Measurements from ENCODE around the gene NUDT16L1. TPM values are rescaled to one million over a fixed set of nuclear protein-coding genes. Genes with fewer than 3 reads are reported as not detected.

The NUDT16L1 gene
- total and polyA plus RNA-seq, 9 of the 15 experiments (the other 6 are each of a cell fraction or from before 2014, with no cell fraction given): 1.4 to 37.6 (median 13.7) TPM

- intact Hi-C loops (cut with micrococcal nuclease): no loop called here
- H3K36me3 ChIP-seq (ENCODE audit: control insufficient read depth, insufficient read depth, low read length): no peaks in the 10 kb centered on the region
- DNase-seq (ENCODE audit: extremely low read depth in 1 of 4, low spot score in 3 of 4): no peak
Measured at GRCh38 chr16:4743226-4743878, 50.0 kb downstream of the NUDT16L1 start.

More at GRCh38 chr16:4743226-4743878, 50.0 kb downstream of the NUDT16L1 start:
- H3K79me2 ChIP-seq (ENCODE audit: control insufficient read depth, insufficient read depth, low read length): no peaks in the 10 kb centered on the region
- peak overlapping the region in 1 of 2 experiments; percentile 63; a peak in 1 of 4 replicates for H3K9ac ChIP-seq (ENCODE audit: insufficient read depth in 1 of 2, low read depth in 2 of 2, low read length in 2 of 2)
- no peaks in the 10 kb centered on the region for H4K20me1 ChIP-seq (replicated peaks; ENCODE audit: control insufficient read depth, insufficient read depth, low read length)
- H2AFZ ChIP-seq (ENCODE audit: low read depth, low read length): peak overlapping the region; percentile 72
- H3K4me3 ChIP-seq: no peak overlapping the region
- H3K9me1 ChIP-seq (ENCODE audit: control insufficient read depth, insufficient read depth, low read length): no peaks in the 10 kb centered on the region
- WGBS (ENCODE audit: insufficient coverage, low coverage, missing lambda C conversion rate): 47% methylated on average over 13 of the region's 14 CpGs
- no peaks in the 10 kb centered on the region for H3K27me3 ChIP-seq (ENCODE audit: control insufficient read depth in 2 of 2, insufficient read depth in 2 of 2, low read length in 2 of 2)
- H3K4me1 ChIP-seq (replicated peaks in 1 of 2; ENCODE audit: control insufficient read depth in 2 of 2, insufficient read depth in 2 of 2, low read length in 2 of 2): peaks cover 0 to 16% of the 10 kb centered on the region in 2 experiments; a peak in 2 of 5 replicates
- CTCF ChIA-PET (ENCODE audit: low intra/inter-chr PET ratio): no interaction called here
- FAIRE-seq (no peak), ATAC-seq (peak; percentile 30)
- in situ Hi-C loops (cut with MboI): no loop called here
- no peak overlapping the region for H3K4me2 ChIP-seq (ENCODE audit: insufficient read depth, low read length)
- no peak overlapping the region for H3K27ac ChIP-seq (ENCODE audit: extremely low read depth, low read depth, low read length)
- POLR2A ChIA-PET: no interaction called here
- H3K9me3 ChIP-seq (replicated peaks; ENCODE audit: control insufficient read depth, insufficient read depth, low read depth, low read length): no peaks in the 10 kb centered on the region
- BruUV-seq (replicated peaks): no TSS peak
- no peak for TF ChIP-seq LARP7 (IDR thresholded peaks at IDR 0.05)
- TF ChIP-seq, protein P1, sequence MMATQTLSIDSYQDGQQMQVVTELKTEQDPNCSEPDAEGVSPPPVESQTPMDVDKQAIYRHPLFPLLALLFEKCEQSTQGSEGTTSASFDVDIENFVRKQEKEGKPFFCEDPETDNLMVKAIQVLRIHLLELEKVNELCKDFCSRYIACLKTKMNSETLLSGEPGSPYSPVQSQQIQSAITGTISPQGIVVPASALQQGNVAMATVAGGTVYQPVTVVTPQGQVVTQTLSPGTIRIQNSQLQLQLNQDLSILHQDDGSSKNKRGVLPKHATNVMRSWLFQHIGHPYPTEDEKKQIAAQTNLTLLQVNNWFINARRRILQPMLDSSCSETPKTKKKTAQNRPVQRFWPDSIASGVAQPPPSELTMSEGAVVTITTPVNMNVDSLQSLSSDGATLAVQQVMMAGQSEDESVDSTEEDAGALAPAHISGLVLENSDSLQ (IDR thresholded peaks at IDR 0.05): peak; percentile 41
- 0 out of 2 replicates have a peak, but pooled peaks have one; percentile 21 for TF ChIP-seq POLR2G (IDR thresholded peaks at IDR 0.05; ENCODE audit: low read depth, low read length)
